Nephron progenitor cell (in vitro differentiated cells): ENCODE data around the gene NPC1.

ENCODE experiments used
- DNase-seq: peaks from one replicate; pipeline ENCODE4 v3.0.0; 2021
- H3K27ac Mint-ChIP-seq: 2 replicates; pipeline ENCODE4 v1.8.0; 2021; ENCODE audit warnings: mild to moderate bottlenecking, moderate library complexity, mixed read lengths
- H3K27me3 Mint-ChIP-seq: 2 replicates; pipeline ENCODE4 v1.8.0; 2021; ENCODE audit warnings: mild to moderate bottlenecking, low read depth, mixed read lengths; ENCODE audit not compliant: poor library complexity
- H3K36me3 Mint-ChIP-seq: 2 replicates; pipeline ENCODE4 v1.8.0; 2021; ENCODE audit warnings: low read depth, mixed read lengths
- H3K4me1 Mint-ChIP-seq: 2 replicates; pipeline ENCODE4 v1.8.0; 2021; ENCODE audit warnings: mixed read lengths
- H3K4me3 Mint-ChIP-seq: 2 replicates; pipeline ENCODE4 v1.8.0; 2021; ENCODE audit warnings: mild to moderate bottlenecking, moderate library complexity, mixed read lengths
- H3K9me3 Mint-ChIP-seq: 2 replicates; pipeline ENCODE4 v1.8.0; 2021; ENCODE audit warnings: mild to moderate bottlenecking, moderate library complexity, mixed read lengths
- CTCF ChIP-seq: fragments of 200-600 bp; sonication (generic); IDR thresholded peaks from 2 replicates; pipeline ENCODE4 v1.5.0; 2021; ENCODE audit warnings: antibody characterized with exemption

Gene NPC1

GRCh38 chr18:23588836-23589560 is 2.7 kb upstream of the NPC1 start:
- H3K4me1 Mint-ChIP-seq, result peaks cover 18% of the 10 kb centered on the region
- no peaks in the 10 kb centered on the region for H3K36me3 Mint-ChIP-seq
- no peak overlapping the region for H3K4me3 Mint-ChIP-seq
- H3K9me3 Mint-ChIP-seq, result no peaks in the 10 kb centered on the region
- H3K27me3 Mint-ChIP-seq, result peaks cover 4% of the 10 kb centered on the region
- no peak for DNase-seq
- no peak overlapping the region for H3K27ac Mint-ChIP-seq
- TF ChIP-seq CTCF, result no peak

- Mint-ChIP-seq H3K4me1 (peaks cover 28% of the 10 kb centered on the region), H3K4me3 (peak overlapping the region; percentile 92), H3K36me3 (no peaks in the 10 kb centered on the region), H3K27ac (peak overlapping the region; percentile 29), H3K27me3 (peaks cover 4% of the 10 kb centered on the region), H3K9me3 (no peaks in the 10 kb centered on the region)
- no peak for DNase-seq
- no peak for TF ChIP-seq CTCF
Measured at GRCh38 chr18:23587220-23587642, 925 bp upstream of the NPC1 start.

GRCh38 chr18:23585897-23586248 is 433 bp downstream of the NPC1 start:
- H3K36me3 Mint-ChIP-seq, result peaks cover 9% of the 10 kb centered on the region
- peaks cover 4% of the 10 kb centered on the region for H3K27me3 Mint-ChIP-seq
- peak overlapping the region; percentile 92 for H3K4me3 Mint-ChIP-seq
- TF ChIP-seq CTCF, result no peak
- H3K9me3 Mint-ChIP-seq, result no peaks in the 10 kb centered on the region
- no peak for DNase-seq
- peak overlapping the region; percentile 78 for H3K27ac Mint-ChIP-seq
- peaks cover 41% of the 10 kb centered on the region for H3K4me1 Mint-ChIP-seq

GRCh38 chr18:23585007-23585871 is 1.1 kb downstream of the NPC1 start:
- Mint-ChIP-seq H3K27ac (peak overlapping the region; percentile 78), H3K27me3 (peaks cover 4% of the 10 kb centered on the region), H3K36me3 (peaks cover 9% of the 10 kb centered on the region), H3K4me1 (peaks cover 45% of the 10 kb centered on the region), H3K9me3 (no peaks in the 10 kb centered on the region), H3K4me3 (peak overlapping the region; percentile 92)
- DNase-seq, result peak; percentile 16
- no peak for TF ChIP-seq CTCF

GRCh38 chr18:23584019-23584983 is 2.0 kb downstream of the NPC1 start:
- Mint-ChIP-seq H3K4me3 (peak overlapping the region; percentile 18), H3K9me3 (no peaks in the 10 kb centered on the region), H3K27ac (no peak overlapping the region), H3K27me3 (peaks cover 3% of the 10 kb centered on the region), H3K4me1 (peaks cover 54% of the 10 kb centered on the region), H3K36me3 (peaks cover 9% of the 10 kb centered on the region)
- no peak for TF ChIP-seq CTCF
- DNase-seq, result no peak
